Heart left ventricle (tissue), 13 donors: ENCODE results near the gene PTPN5.

ENCODE experiments used
- POLR2A ChIP-seq, 2 donors: fragments of 450-650 bp; IDR thresholded peaks; one replicate each; pipeline ENCODE4 v1.6.1; 2017; ENCODE audit warnings: antibody characterized with exemption in 2 of 2, mild to moderate bottlenecking in 2 of 2, moderate library complexity in 2 of 2
- TF ChIP-seq, protein P1 (sequence below), 12 donors: fragments of 200-600 bp; sonication (generic) in 4 of 12; IDR thresholded peaks; one replicate each; pipeline versions ENCODE4 v1.5.0 to v1.8.0; 2018 to 2022; ENCODE audit warnings: antibody characterized with exemption in 12 of 12, mild to moderate bottlenecking in 5 of 12
- donor health status: ischemic (EF 13 %, LVEDD 7.1; RV severe dilation, severe dysfunction).
- donor health status: DM: no; HTN: yes; CAD: no.
- donor health status: DM: no; HTN: no; CAD: no.
- donor health status: ischemic (EF 25% LVEDD 6.9; RV normal size, moderate dysfunction).
- donor health status: ischemic (EF 25% LVEDD 5.7; RV mildly dilated, moderate dysfunction).
- donor health status: ischemic (EF 35%, LVEDD 5.7; RV mildly dilated, moderate dysfunction).
- donor health status: nonischemic (EF 11% LVEDD 7.7; RV severe dilation, severe dysfunction).
- donor health status: DM: yes; HTN: yes; CAD: no.
- donor health status: PGD.
- donor health status: ischemic (EF 29% LVEDD 5.4; RV normal size, mild dysfunction).
- donor health status: nonischemic (EF 23%, LVEDD 6.1; RV moderate dilation, normal function).

DNA sequence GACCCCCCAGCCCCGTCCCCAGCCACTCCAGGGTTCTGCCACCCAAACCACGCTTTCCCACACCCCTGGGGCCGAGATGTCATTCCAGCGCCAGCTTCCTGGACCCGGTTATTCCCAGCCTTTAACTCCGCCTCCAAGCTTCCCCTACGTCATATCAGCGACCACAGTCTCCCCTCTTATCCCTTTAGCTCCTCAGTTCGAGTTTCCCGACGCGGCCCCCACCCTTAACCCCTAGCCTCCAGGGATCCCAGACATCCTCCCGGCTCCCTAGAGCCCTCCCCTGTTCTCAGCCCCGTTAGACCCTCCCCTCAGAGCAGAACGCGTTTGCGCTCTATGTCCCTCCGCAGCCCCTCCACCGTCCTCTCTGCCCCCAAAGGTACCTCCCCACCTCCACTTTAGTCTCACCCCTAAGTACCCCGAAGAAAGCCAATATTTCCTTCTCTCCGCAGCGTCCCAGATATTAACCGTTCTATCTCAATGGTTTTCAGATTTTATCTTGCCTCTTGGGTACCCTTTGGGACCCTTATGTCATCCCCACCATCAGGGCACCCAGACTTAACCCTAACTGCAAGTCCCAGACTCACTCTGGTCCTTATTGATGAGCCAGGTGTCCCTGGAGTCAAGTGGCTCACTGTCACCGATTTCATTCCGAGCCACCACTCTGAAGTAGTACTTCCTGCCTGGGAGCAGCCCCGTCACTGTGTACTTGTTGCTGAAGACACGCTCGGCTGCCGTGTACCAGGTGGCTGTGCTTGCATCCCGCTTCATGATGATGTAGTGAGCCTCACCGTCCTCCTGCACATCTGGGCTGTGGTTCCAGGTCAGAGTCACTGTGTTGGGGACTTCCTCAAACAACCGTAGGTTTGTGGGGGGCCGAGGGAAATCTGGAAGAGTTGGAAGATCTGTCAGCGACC is 85.0 kb downstream of the PTPN5 start:
- TF ChIP-seq, protein P1, sequence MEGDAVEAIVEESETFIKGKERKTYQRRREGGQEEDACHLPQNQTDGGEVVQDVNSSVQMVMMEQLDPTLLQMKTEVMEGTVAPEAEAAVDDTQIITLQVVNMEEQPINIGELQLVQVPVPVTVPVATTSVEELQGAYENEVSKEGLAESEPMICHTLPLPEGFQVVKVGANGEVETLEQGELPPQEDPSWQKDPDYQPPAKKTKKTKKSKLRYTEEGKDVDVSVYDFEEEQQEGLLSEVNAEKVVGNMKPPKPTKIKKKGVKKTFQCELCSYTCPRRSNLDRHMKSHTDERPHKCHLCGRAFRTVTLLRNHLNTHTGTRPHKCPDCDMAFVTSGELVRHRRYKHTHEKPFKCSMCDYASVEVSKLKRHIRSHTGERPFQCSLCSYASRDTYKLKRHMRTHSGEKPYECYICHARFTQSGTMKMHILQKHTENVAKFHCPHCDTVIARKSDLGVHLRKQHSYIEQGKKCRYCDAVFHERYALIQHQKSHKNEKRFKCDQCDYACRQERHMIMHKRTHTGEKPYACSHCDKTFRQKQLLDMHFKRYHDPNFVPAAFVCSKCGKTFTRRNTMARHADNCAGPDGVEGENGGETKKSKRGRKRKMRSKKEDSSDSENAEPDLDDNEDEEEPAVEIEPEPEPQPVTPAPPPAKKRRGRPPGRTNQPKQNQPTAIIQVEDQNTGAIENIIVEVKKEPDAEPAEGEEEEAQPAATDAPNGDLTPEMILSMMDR (IDR thresholded peaks at IDR 0.05): no peak
- no peak for TF ChIP-seq POLR2A (IDR thresholded peaks at IDR 0.05)
